ENCODE results near the gene LONRF3.
A peak's percentile ranks its signal among the peaks of the same experiment; 100 is the strongest.

Gene LONRF3

DNA sequence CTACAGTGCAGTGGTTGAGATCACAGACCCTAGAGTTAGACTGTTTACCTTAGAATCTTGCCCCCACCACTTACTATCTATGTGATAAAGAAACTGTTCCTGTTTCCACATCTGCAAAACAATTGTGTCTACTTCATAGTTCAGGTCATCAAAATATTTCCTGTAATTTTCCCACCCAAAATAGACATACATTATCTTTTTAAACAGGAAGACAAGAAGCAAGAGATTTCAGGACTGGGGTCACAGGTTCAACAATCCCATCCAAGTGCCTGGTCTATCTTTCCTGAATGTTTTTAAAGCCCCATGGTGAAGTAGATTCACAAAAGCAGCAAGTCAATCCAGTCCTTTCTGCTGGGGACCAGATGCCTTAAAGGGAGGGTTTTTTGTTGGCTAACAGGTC is 56.6 kb downstream of the LONRF3 start:
- DNase-seq = no peak
- no peak overlapping the region for H3K27ac ChIP-seq
- intact Hi-C loops (cut with DNase I; ENCODE audit: low total_unique reads) = no loop called here
- no peaks in the 10 kb centered on the region for H3K4me1 ChIP-seq
- TF ChIP-seq, protein P1, sequence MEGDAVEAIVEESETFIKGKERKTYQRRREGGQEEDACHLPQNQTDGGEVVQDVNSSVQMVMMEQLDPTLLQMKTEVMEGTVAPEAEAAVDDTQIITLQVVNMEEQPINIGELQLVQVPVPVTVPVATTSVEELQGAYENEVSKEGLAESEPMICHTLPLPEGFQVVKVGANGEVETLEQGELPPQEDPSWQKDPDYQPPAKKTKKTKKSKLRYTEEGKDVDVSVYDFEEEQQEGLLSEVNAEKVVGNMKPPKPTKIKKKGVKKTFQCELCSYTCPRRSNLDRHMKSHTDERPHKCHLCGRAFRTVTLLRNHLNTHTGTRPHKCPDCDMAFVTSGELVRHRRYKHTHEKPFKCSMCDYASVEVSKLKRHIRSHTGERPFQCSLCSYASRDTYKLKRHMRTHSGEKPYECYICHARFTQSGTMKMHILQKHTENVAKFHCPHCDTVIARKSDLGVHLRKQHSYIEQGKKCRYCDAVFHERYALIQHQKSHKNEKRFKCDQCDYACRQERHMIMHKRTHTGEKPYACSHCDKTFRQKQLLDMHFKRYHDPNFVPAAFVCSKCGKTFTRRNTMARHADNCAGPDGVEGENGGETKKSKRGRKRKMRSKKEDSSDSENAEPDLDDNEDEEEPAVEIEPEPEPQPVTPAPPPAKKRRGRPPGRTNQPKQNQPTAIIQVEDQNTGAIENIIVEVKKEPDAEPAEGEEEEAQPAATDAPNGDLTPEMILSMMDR (IDR thresholded peaks at IDR 0.05) = no peak
- H3K27me3 ChIP-seq = no peaks in the 10 kb centered on the region
- H3K4me3 ChIP-seq = no peak overlapping the region
- peaks cover 0 to 5% (median 0%) of the 10 kb centered on the region in 3 donors for H3K9me3 ChIP-seq
- H3K36me3 ChIP-seq = no peaks in the 10 kb centered on the region

DNA sequence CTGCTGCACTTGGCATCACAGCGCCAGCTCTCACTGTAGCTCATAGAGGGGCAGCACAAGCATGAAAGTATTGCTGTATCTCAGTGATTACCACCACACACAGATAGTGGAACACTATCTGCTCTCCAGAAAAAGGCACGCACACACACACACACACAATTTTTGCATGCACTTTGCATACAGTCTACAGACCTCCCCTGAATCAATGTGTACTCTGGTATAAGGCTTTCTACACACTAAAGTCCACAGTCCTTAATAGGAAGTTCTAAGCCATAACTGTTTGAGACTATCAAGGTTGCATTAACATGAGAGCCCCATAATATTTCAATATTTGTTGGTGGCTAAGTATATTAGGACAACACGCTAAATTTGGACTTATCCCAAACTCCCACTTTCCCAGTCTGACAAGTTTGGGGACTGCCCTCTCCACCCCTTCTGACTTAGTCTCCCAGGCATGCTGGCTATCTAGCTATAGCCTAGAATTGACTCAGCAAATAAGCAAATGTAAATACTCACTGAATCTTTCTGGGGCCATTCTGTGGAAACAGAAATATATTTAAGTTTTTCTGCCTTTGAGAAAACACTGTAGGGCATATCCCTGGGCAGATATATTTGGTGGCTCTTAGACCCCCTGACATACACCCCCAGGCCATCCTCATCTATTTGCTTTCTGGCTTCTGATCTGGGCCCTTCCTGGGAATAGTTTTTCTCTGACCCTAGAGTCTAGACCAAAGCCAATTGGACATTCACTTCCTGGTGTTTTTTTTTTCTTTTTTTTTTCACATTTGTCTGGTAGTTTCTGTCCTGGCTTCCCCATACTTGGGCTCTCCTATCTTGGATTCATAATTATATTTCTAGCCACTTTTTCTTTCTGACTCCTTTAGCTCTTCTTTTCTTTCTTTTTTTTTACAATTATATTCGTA is 62.0 kb downstream of the LONRF3 start:
- TF ChIP-seq, protein P1 (IDR thresholded peaks at IDR 0.05) = no peak
- H3K4me1 ChIP-seq = peaks cover 0 to 10% (median 3%) of the 10 kb centered on the region in 4 donors

DNA sequence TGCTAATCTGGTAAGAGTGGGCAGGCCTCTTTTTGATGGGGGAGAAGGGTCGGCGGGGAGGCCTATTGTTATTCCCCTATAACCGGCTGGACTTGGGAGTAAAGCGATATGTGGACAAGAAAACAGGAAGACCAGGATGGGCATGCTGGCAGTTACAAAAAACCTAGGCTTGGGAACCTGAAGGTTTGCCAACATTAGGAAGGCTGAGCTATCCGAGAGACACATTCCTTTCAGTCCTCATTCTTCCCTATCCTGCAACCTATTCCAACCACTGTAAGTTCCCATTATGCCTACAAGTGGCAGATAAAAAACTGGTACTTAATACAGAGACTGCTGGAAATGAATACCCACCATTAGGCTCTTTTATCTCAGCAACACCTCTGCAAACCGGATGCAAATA is 66.0 kb downstream of the LONRF3 start:
- Histone ChIP-seq H3K4me3 (no peak overlapping the region), H3K27me3 (no peaks in the 10 kb centered on the region), H3K36me3 (no peaks in the 10 kb centered on the region), H3K27ac (peak overlapping the region in 1 of 2 donors; percentile 39), H3K4me1 (peaks cover 0 to 10% (median 3%) of the 10 kb centered on the region in 4 donors), H3K9me3 (no peaks in the 10 kb centered on the region)
- DNase-seq = no peak
- intact Hi-C loops (cut with DNase I; ENCODE audit: low total_unique reads) = no loop called here
- TF ChIP-seq, protein P1 (IDR thresholded peaks at IDR 0.05) = no peak

More for the DNA sequence above, 62.0 kb downstream of the LONRF3 start:
- Histone ChIP-seq H3K9me3 (no peaks in the 10 kb centered on the region), H3K27ac (no peak overlapping the region), H3K4me3 (no peak overlapping the region), H3K36me3 (no peaks in the 10 kb centered on the region), H3K27me3 (no peaks in the 10 kb centered on the region)
- DNase-seq = no peak
- intact Hi-C loops (cut with DNase I; ENCODE audit: low total_unique reads) = no loop called here

DNA sequence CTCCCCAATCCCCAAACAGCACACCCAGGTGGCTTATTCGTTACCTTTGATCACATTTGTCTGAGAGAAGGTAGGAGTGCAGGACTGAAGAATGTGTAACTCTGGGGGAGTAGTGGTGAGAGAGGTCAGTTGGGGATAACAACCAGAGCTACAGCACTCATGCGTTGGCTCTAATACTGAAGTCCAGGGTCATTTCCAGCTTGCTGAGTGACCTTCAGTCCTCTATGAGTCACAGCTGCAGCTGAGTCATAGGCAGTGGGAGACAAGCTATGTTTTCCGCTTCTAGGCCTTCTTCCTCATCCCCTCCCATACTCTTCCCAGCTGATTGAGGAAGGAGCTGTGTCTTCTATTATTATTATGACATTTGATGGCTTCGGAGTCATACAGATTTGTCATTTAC is 66.8 kb downstream of the LONRF3 start:
- no peaks in the 10 kb centered on the region for H3K9me3 ChIP-seq
- H3K4me1 ChIP-seq = peaks cover 0 to 10% (median 3%) of the 10 kb centered on the region in 4 donors
- peak; percentile 74 to 79 for DNase-seq
- intact Hi-C loops (cut with DNase I; ENCODE audit: low total_unique reads) = no loop called here
- H3K4me3 ChIP-seq = no peak overlapping the region
- H3K27me3 ChIP-seq = no peaks in the 10 kb centered on the region
- peak overlapping the region in 1 of 2 donors; percentile 43 for H3K27ac ChIP-seq
- H3K36me3 ChIP-seq = no peaks in the 10 kb centered on the region
- TF ChIP-seq, protein P1 (IDR thresholded peaks at IDR 0.05) = no peak

DNA sequence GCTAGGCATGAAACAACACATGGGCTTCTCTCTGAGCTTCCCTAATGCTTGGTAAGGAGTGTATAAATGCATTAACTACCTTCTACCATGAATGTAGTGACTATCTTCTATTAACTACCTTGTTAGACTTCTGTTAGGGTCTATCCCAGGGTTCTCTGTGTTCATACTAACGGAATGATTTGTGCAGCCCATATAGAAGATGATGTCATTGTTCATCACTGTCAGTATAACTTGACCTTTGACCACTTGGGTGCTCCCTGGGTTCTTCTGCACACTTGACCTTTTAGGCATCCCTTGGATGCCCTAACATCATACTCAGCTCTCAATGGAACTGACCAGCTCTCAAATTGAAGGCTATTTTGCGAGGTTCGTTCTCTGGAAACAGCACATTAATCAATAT is 67.6 kb downstream of the LONRF3 start:
- intact Hi-C loops (cut with DNase I; ENCODE audit: low total_unique reads) = no loop called here
- no peaks in the 10 kb centered on the region for H3K36me3 ChIP-seq
- no peaks in the 10 kb centered on the region for H3K9me3 ChIP-seq
- no peak for DNase-seq
- TF ChIP-seq, protein P1 (IDR thresholded peaks at IDR 0.05) = no peak
- no peak overlapping the region for H3K4me3 ChIP-seq
- H3K27me3 ChIP-seq = no peaks in the 10 kb centered on the region
- H3K4me1 ChIP-seq = peaks cover 0 to 10% (median 3%) of the 10 kb centered on the region in 4 donors
- peak overlapping the region in 1 of 2 donors; percentile 43 for H3K27ac ChIP-seq
